GM12878 (cell line): ENCODE data around the gene ATG5. TPM values are rescaled to one million over a fixed set of nuclear protein-coding genes. Genes with fewer than 3 reads are reported as not detected.

ENCODE experiments used
- BCL3 ChIP-seq: IDR thresholded peaks from 2 replicates; pipeline ENCODE4 v1.6.1; 2011; ENCODE audit warnings: borderline replicate concordance, low read depth, mild to moderate bottlenecking, moderate library complexity, low read length; ENCODE audit not compliant: insufficient read depth, poor library complexity, severe bottlenecking
- CBX3 ChIP-seq: fragments of 200-600 bp; sonication (generic); IDR thresholded peaks from 2 replicates; pipeline ENCODE4 v1.6.1; 2016; ENCODE audit warnings: low read depth, borderline replicate concordance
- CEBPZ ChIP-seq: fragments of 150-350 bp; IDR thresholded peaks from 2 replicates; pipeline ENCODE4 v1.6.1; 2016; ENCODE audit warnings: low read depth, low read length
- CHD1 ChIP-seq: IDR thresholded peaks from 2 replicates; pipeline ENCODE4 v1.6.1; 2012; ENCODE audit warnings: low read depth, low read length, improper control_type of control experiment
- CREB1 ChIP-seq: IDR thresholded peaks from 2 replicates; pipeline ENCODE4 v1.6.1; 2012; ENCODE audit warnings: low read depth, mild to moderate bottlenecking, inconsistent platforms
- DPF2 ChIP-seq: fragments of 450-650 bp; IDR thresholded peaks from 2 replicates; pipeline ENCODE4 v1.6.1; 2017; ENCODE audit warnings: mild to moderate bottlenecking
- EP300 ChIP-seq, 2 experiments: fragments of 150-350 bp in 1 of 2; IDR thresholded peaks; 2 replicates each; pipeline ENCODE4 v1.6.1; 2011 to 2012; ENCODE audit warnings: low read depth in 2 of 2, low read length in 2 of 2, borderline replicate concordance in 1 of 2, improper control_type of control experiment in 1 of 2, inconsistent platforms in 1 of 2; ENCODE audit not compliant: control insufficient read depth in 1 of 2
- EZH2 ChIP-seq: IDR thresholded peaks from 2 replicates; pipeline ENCODE4 v1.6.1; 2012; ENCODE audit warnings: low read depth, mild to moderate bottlenecking, control low read depth, inconsistent platforms, low read length, borderline replicate concordance; ENCODE audit not compliant: control insufficient read depth
- IKZF1 ChIP-seq: fragments of 450-650 bp; conservative IDR thresholded peaks from 2 replicates; pipeline ENCODE4 v1.6.1; 2017; ENCODE audit warnings: antibody characterized with exemption, mild to moderate bottlenecking
- KDM1A ChIP-seq: fragments of 200-600 bp; sonication (generic); IDR thresholded peaks from 2 replicates; pipeline ENCODE4 v1.6.1; 2016; ENCODE audit warnings: borderline replicate concordance
- MEF2A ChIP-seq: IDR thresholded peaks from 2 replicates; pipeline ENCODE4 v1.6.1; 2011; ENCODE audit warnings: low read depth, mild to moderate bottlenecking, low read length, moderate library complexity; ENCODE audit not compliant: insufficient read depth
- MTA2 ChIP-seq: fragments of 450-650 bp; IDR thresholded peaks from 2 replicates; pipeline ENCODE4 v1.6.1; 2016; ENCODE audit warnings: low read depth, mild to moderate bottlenecking, moderate library complexity
- MTA3 ChIP-seq: IDR thresholded peaks from 2 replicates; pipeline ENCODE4 v1.6.1; 2012; ENCODE audit warnings: low read length, inconsistent platforms, borderline replicate concordance
- MYB ChIP-seq: fragments of 150-350 bp; IDR thresholded peaks from 2 replicates; pipeline ENCODE4 v1.6.1; 2014; ENCODE audit warnings: mild to moderate bottlenecking, low read depth, low read length, borderline replicate concordance
- NBN ChIP-seq: fragments of 450-650 bp; IDR thresholded peaks from 2 replicates; pipeline ENCODE4 v1.6.1; 2016
- NFYA ChIP-seq: IDR thresholded peaks from 2 replicates; pipeline ENCODE4 v1.6.1; 2011; ENCODE audit warnings: low read depth, mild to moderate bottlenecking, low read length, improper control_type of control experiment, borderline replicate concordance
- POLR2A ChIP-seq: IDR thresholded peaks from 2 replicates; pipeline ENCODE4 v1.6.1; 2011; ENCODE audit warnings: low read depth, mild to moderate bottlenecking, low read length
- RCOR1 ChIP-seq: conservative IDR thresholded peaks from 2 replicates; pipeline ENCODE4 v1.6.1; 2012; ENCODE audit warnings: low read depth, low read length, improper control_type of control experiment
- SMAD1 ChIP-seq: fragments of 450-650 bp; IDR thresholded peaks from 2 replicates; pipeline ENCODE4 v1.6.1; 2018; ENCODE audit warnings: mild to moderate bottlenecking, low read depth; ENCODE audit not compliant: partially characterized antibody
- SP1 ChIP-seq: IDR thresholded peaks from one replicate; pipeline ENCODE4 v1.6.1; 2011; ENCODE audit warnings: low read depth, low read length
- SREBF1 ChIP-seq: IDR thresholded peaks from 2 replicates; pipeline ENCODE4 v1.6.1; 2012; ENCODE audit warnings: mild to moderate bottlenecking, low read length
- SRF ChIP-seq, 2 experiments: IDR thresholded peaks; 2 replicates each; pipeline ENCODE4 v1.6.1; 2011; ENCODE audit warnings: low read depth in 2 of 2, low read length in 2 of 2, mild to moderate bottlenecking in 1 of 2, moderate library complexity in 1 of 2
- USF1 ChIP-seq: IDR thresholded peaks from 2 replicates; pipeline ENCODE4 v1.6.1; 2011; ENCODE audit warnings: borderline replicate concordance, low read depth, mild to moderate bottlenecking, moderate library complexity, mixed read lengths, low read length; ENCODE audit not compliant: insufficient read depth; ENCODE audit errors: extremely low read length
- ZBED1 ChIP-seq: IDR thresholded peaks from 2 replicates; pipeline ENCODE4 v1.6.1; 2016; ENCODE audit warnings: borderline replicate concordance
- ZNF207 ChIP-seq: fragments of 450-650 bp; IDR thresholded peaks from 2 replicates; pipeline ENCODE4 v1.6.1; 2014; ENCODE audit warnings: antibody characterized with exemption, mild to moderate bottlenecking, borderline replicate concordance
- polyA plus RNA-seq, 11 experiments: library from polyadenylated mRNA; depleted of rRNA in 4 of 11; unstranded in 6 of 11; stranded (reverse) in 5 of 11; fragments of >200 nt; fragmentation: Nextera tagmentation in 4 of 11; fragmentation: Illumina TruSeq in 1 of 11; extraction: Ambion mirVana in 4 of 11; extraction: Trizol in 1 of 11; gene quantifications; 1 replicate in 1 of 11; 2 replicates in 10 of 11; pipeline versions ENCODE4 v1.2.1 to v1.2.3, GENCODE V29; 2011 to 2016; ENCODE audit warnings: inconsistent platforms in 2 of 11, missing spikeins in 2 of 11, low read depth in 1 of 11
- total RNA-seq, 4 experiments: library from RNA; depleted of rRNA in 3 of 4; stranded (reverse); fragments of >200 nt in 3 of 4; fragmentation: Illumina TruSeq in 1 of 4; extraction: Trizol in 1 of 4; gene quantifications; 2 replicates each; pipeline versions ENCODE4 v1.2.1 to v1.2.3, GENCODE V29; 2013 to 2021

The ATG5 gene
- total and polyA plus RNA-seq, 10 of the 15 experiments (the other 5 are each of a cell fraction or from before 2014, with no cell fraction given): 12.9 to 51.8 (median 23.9) TPM

- TF ChIP-seq MYB (no peak), SP1 (peak; percentile 22), DPF2 (peak; percentile 49; the same call in 1 of the 2 replicates), KDM1A (no peak), CBX3 (no peak), NFYA (no peak), SREBF1 (no peak), MEF2A (no peak), CHD1 (no peak), ZNF207 (no peak), MTA2 (0 out of 2 replicates have a peak, but pooled peaks have one; percentile 22), CREB1 (peak; percentile 99), USF1 (peak; percentile 96), IKZF1 (peak; percentile 92), NBN (peak; percentile 100), ZBED1 (no peak), SMAD1 (peak; percentile 10), BCL3 (no peak), MTA3 (no peak), RCOR1 (no peak), EP300 (IDR thresholded peaks at IDR 0.05; ENCODE audit: borderline replicate concordance in 1 of 2, control insufficient read depth in 1 of 2, low read depth in 2 of 2, low read length in 2 of 2) (no peak), EZH2 (no peak), CEBPZ (no peak), SRF (IDR thresholded peaks at IDR 0.05; ENCODE audit: low read depth in 2 of 2, low read length in 2 of 2) (peak; percentile 35 to 81; a peak in 3 of 4 replicates), POLR2A (peak; percentile 96)
Observed at GRCh38 chr6:106325336-106326178, at the start of gene ATG5 (continued).
